ENCODE data around the gene C5. TPM values are rescaled to one million over a fixed set of nuclear protein-coding genes. Genes with fewer than 3 reads are reported as not detected.

The C5 gene
- polyA plus RNA-seq, 4 donors: 4.1 to 25.4 (median 7.5) TPM

- WGBS, 3 donors: 85 to 91% (median 88%) methylated on average over 3 of the region's 3 CpGs
- no peak overlapping the region for H3K27ac ChIP-seq (ENCODE audit: low read depth in 1 of 3, low read length in 2 of 3)
- H3K9me3 ChIP-seq (ENCODE audit: control insufficient read depth in 2 of 2, insufficient read depth in 1 of 2, low read depth in 1 of 2, low read length in 1 of 2): no peaks in the 10 kb centered on the region
- peaks cover 0 to 5% (median 0%) of the 10 kb centered on the region in 3 donors for H3K36me3 ChIP-seq (ENCODE audit: control insufficient read depth in 3 of 3, insufficient read depth in 2 of 3, low read depth in 1 of 3, low read length in 3 of 3)
- no peaks in the 10 kb centered on the region for H3K27me3 ChIP-seq (ENCODE audit: control insufficient read depth in 3 of 3, insufficient read depth in 3 of 3, low read length in 3 of 3)
- DNase-seq: no peak
- FAIRE-seq: no peak
- no peak overlapping the region for H3K4me3 ChIP-seq (ENCODE audit: low read depth in 1 of 3, low read length in 3 of 3)
- no peaks in the 10 kb centered on the region for H3K4me1 ChIP-seq (ENCODE audit: control insufficient read depth in 3 of 3, insufficient read depth in 2 of 3, low read depth in 1 of 3, low read length in 2 of 3)
These were observed 66.7 kb downstream of the C5 start for GRCh38 chr9:120983259-120983837.

GRCh38 chr9:120982836-120983235 is 67.2 kb downstream of the C5 start:
- H3K27ac ChIP-seq (ENCODE audit: low read depth in 1 of 3, low read length in 2 of 3): no peak overlapping the region
- no peaks in the 10 kb centered on the region for H3K9me3 ChIP-seq (ENCODE audit: control insufficient read depth in 2 of 2, insufficient read depth in 1 of 2, low read depth in 1 of 2, low read length in 1 of 2)
- no peaks in the 10 kb centered on the region for H3K4me1 ChIP-seq (ENCODE audit: control insufficient read depth in 3 of 3, insufficient read depth in 2 of 3, low read depth in 1 of 3, low read length in 2 of 3)
- H3K36me3 ChIP-seq (ENCODE audit: control insufficient read depth in 3 of 3, insufficient read depth in 2 of 3, low read depth in 1 of 3, low read length in 3 of 3): peaks cover 0 to 5% (median 0%) of the 10 kb centered on the region in 3 donors
- no peaks in the 10 kb centered on the region for H3K27me3 ChIP-seq (ENCODE audit: control insufficient read depth in 3 of 3, insufficient read depth in 3 of 3, low read length in 3 of 3)
- FAIRE-seq (no peak), DNase-seq (no peak)
- 57 to 67% (median 58%) methylated on average over 3 of the region's 3 CpGs for WGBS, 3 donors
- H3K4me3 ChIP-seq (ENCODE audit: low read depth in 1 of 3, low read length in 3 of 3): no peak overlapping the region

GRCh38 chr9:120980951-120981350 is 69.1 kb downstream of the C5 start:
- H3K36me3 ChIP-seq (ENCODE audit: control insufficient read depth in 3 of 3, insufficient read depth in 2 of 3, low read depth in 1 of 3, low read length in 3 of 3): peaks cover 0 to 8% (median 0%) of the 10 kb centered on the region in 3 donors
- no peaks in the 10 kb centered on the region for H3K4me1 ChIP-seq (ENCODE audit: control insufficient read depth in 3 of 3, insufficient read depth in 2 of 3, low read depth in 1 of 3, low read length in 2 of 3)
- H3K27ac ChIP-seq (ENCODE audit: low read depth in 1 of 3, low read length in 2 of 3): no peak overlapping the region
- FAIRE-seq: no peak
- H3K27me3 ChIP-seq (ENCODE audit: control insufficient read depth in 3 of 3, insufficient read depth in 3 of 3, low read length in 3 of 3): no peaks in the 10 kb centered on the region
- H3K4me3 ChIP-seq (ENCODE audit: low read depth in 1 of 3, low read length in 3 of 3): no peak overlapping the region
- 93 to 94% (median 94%) methylated on average over 3 of the region's 3 CpGs for WGBS, 3 donors
- DNase-seq: no peak
- no peaks in the 10 kb centered on the region for H3K9me3 ChIP-seq (ENCODE audit: control insufficient read depth in 2 of 2, insufficient read depth in 1 of 2, low read depth in 1 of 2, low read length in 1 of 2)

GRCh38 chr9:120979797-120980196 is 70.3 kb downstream of the C5 start:
- peaks cover 0 to 8% (median 0%) of the 10 kb centered on the region in 3 donors for H3K36me3 ChIP-seq (ENCODE audit: control insufficient read depth in 3 of 3, insufficient read depth in 2 of 3, low read depth in 1 of 3, low read length in 3 of 3)
- no peaks in the 10 kb centered on the region for H3K4me1 ChIP-seq (ENCODE audit: control insufficient read depth in 3 of 3, insufficient read depth in 2 of 3, low read depth in 1 of 3, low read length in 2 of 3)
- H3K4me3 ChIP-seq (ENCODE audit: low read depth in 1 of 3, low read length in 3 of 3): no peak overlapping the region
- no peaks in the 10 kb centered on the region for H3K27me3 ChIP-seq (ENCODE audit: control insufficient read depth in 3 of 3, insufficient read depth in 3 of 3, low read length in 3 of 3)
- no peak overlapping the region for H3K27ac ChIP-seq (ENCODE audit: low read depth in 1 of 3, low read length in 2 of 3)
- H3K9me3 ChIP-seq (ENCODE audit: control insufficient read depth in 2 of 2, insufficient read depth in 1 of 2, low read depth in 1 of 2, low read length in 1 of 2): no peaks in the 10 kb centered on the region
- no peak for DNase-seq
- FAIRE-seq: no peak
- 91 to 93% (median 93%) methylated on average over 8 of the region's 8 CpGs for WGBS, 3 donors

- no peak for FAIRE-seq
- no peak overlapping the region for H3K27ac ChIP-seq (ENCODE audit: low read depth in 1 of 3, low read length in 2 of 3)
- H3K36me3 ChIP-seq (ENCODE audit: control insufficient read depth in 3 of 3, insufficient read depth in 2 of 3, low read depth in 1 of 3, low read length in 3 of 3): peaks cover 0 to 8% (median 0%) of the 10 kb centered on the region in 3 donors
- DNase-seq: no peak
- H3K4me1 ChIP-seq (ENCODE audit: control insufficient read depth in 3 of 3, insufficient read depth in 2 of 3, low read depth in 1 of 3, low read length in 2 of 3): no peaks in the 10 kb centered on the region
- WGBS, 3 donors: 77 to 92% (median 90%) methylated on average over 3 of the region's 3 CpGs
- no peak overlapping the region for H3K4me3 ChIP-seq (ENCODE audit: low read depth in 1 of 3, low read length in 3 of 3)
- H3K9me3 ChIP-seq (ENCODE audit: control insufficient read depth in 2 of 2, insufficient read depth in 1 of 2, low read depth in 1 of 2, low read length in 1 of 2): no peaks in the 10 kb centered on the region
- H3K27me3 ChIP-seq (ENCODE audit: control insufficient read depth in 3 of 3, insufficient read depth in 3 of 3, low read length in 3 of 3): no peaks in the 10 kb centered on the region
These were observed 71.1 kb downstream of the C5 start for GRCh38 chr9:120978987-120979386.

DNA sequence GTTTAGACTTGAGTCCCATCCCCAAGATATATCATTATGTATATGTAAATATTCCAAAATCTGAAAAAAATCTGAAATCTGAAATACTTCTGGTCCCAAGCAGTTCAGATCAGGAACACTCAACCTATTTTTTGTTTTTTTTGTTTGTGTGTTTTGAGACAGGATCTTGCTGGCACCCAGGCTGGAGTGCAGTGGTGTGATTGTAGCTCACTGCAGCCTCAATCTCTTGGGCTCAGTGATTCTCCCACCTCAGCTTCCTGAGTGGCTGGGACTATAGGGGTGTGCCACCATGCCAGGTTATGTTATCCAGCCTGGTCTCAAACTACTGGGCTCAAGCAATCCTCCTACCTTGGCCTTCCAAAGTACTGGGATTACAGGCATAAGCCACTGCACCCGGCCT is 72.8 kb downstream of the C5 start:
- 6 to 48% (median 38%) methylated on average over 1 of the region's 1 CpG for WGBS, 3 donors
- H3K27me3 ChIP-seq (ENCODE audit: control insufficient read depth in 3 of 3, insufficient read depth in 3 of 3, low read length in 3 of 3): no peaks in the 10 kb centered on the region
- peaks cover 0 to 8% (median 0%) of the 10 kb centered on the region in 3 donors for H3K36me3 ChIP-seq (ENCODE audit: control insufficient read depth in 3 of 3, insufficient read depth in 2 of 3, low read depth in 1 of 3, low read length in 3 of 3)
- H3K4me1 ChIP-seq (ENCODE audit: control insufficient read depth in 3 of 3, insufficient read depth in 2 of 3, low read depth in 1 of 3, low read length in 2 of 3): no peaks in the 10 kb centered on the region
- no peak for DNase-seq
- FAIRE-seq: no peak
- no peaks in the 10 kb centered on the region for H3K9me3 ChIP-seq (ENCODE audit: control insufficient read depth in 2 of 2, insufficient read depth in 1 of 2, low read depth in 1 of 2, low read length in 1 of 2)
- no peak overlapping the region for H3K27ac ChIP-seq (ENCODE audit: low read depth in 1 of 3, low read length in 2 of 3)
- no peak overlapping the region for H3K4me3 ChIP-seq (ENCODE audit: low read depth in 1 of 3, low read length in 3 of 3)

GRCh38 chr9:120974921-120975320 is 75.2 kb downstream of the C5 start:
- no peaks in the 10 kb centered on the region for H3K9me3 ChIP-seq (ENCODE audit: control insufficient read depth in 2 of 2, insufficient read depth in 1 of 2, low read depth in 1 of 2, low read length in 1 of 2)
- DNase-seq (peak in 1 of 2 donors; percentile 9), FAIRE-seq (no peak)
- H3K4me1 ChIP-seq (ENCODE audit: control insufficient read depth in 3 of 3, insufficient read depth in 2 of 3, low read depth in 1 of 3, low read length in 2 of 3): no peaks in the 10 kb centered on the region
- H3K27me3 ChIP-seq (ENCODE audit: control insufficient read depth in 3 of 3, insufficient read depth in 3 of 3, low read length in 3 of 3): no peaks in the 10 kb centered on the region
- H3K4me3 ChIP-seq (ENCODE audit: low read depth in 1 of 3, low read length in 3 of 3): no peak overlapping the region
- WGBS, 3 donors: 58 to 83% (median 68%) methylated on average over 1 of the region's 1 CpG
- no peak overlapping the region for H3K27ac ChIP-seq (ENCODE audit: low read depth in 1 of 3, low read length in 2 of 3)
- peaks cover 0 to 8% (median 2%) of the 10 kb centered on the region in 3 donors for H3K36me3 ChIP-seq (ENCODE audit: control insufficient read depth in 3 of 3, insufficient read depth in 2 of 3, low read depth in 1 of 3, low read length in 3 of 3)

DNA sequence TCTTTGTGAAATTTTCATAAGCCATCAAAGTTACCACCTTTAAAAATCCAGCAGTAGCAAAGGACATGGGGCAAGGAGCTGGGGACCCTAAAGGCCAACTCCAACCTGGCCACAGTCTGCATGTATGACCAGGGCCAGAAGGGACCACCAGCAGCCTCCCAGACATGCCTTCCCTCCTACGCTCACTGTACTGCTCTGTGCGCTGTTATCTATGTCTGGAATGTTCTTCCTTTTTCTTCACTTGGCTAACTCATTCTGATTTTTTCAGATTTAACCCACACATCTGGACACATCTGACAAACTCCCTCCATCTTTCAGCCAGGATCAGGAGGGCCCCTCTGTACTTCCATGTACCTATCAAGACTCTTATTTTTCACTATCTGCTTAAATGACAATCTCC is 75.9 kb downstream of the C5 start:
- FAIRE-seq: no peak
- Histone ChIP-seq H3K4me1 (ENCODE audit: control insufficient read depth in 3 of 3, insufficient read depth in 2 of 3, low read depth in 1 of 3, low read length in 2 of 3) (no peaks in the 10 kb centered on the region), H3K27ac (ENCODE audit: low read depth in 1 of 3, low read length in 2 of 3) (no peak overlapping the region), H3K36me3 (ENCODE audit: control insufficient read depth in 3 of 3, insufficient read depth in 2 of 3, low read depth in 1 of 3, low read length in 3 of 3) (peaks cover 0 to 5% (median 2%) of the 10 kb centered on the region in 3 donors), H3K27me3 (ENCODE audit: control insufficient read depth in 3 of 3, insufficient read depth in 3 of 3, low read length in 3 of 3) (no peaks in the 10 kb centered on the region), H3K4me3 (ENCODE audit: low read depth in 1 of 3, low read length in 3 of 3) (no peak overlapping the region), H3K9me3 (ENCODE audit: control insufficient read depth in 2 of 2, insufficient read depth in 1 of 2, low read depth in 1 of 2, low read length in 1 of 2) (no peaks in the 10 kb centered on the region)
- WGBS, 3 donors: 96 to 97% (median 97%) methylated on average over 2 of the region's 2 CpGs
- no peak for DNase-seq

DNA sequence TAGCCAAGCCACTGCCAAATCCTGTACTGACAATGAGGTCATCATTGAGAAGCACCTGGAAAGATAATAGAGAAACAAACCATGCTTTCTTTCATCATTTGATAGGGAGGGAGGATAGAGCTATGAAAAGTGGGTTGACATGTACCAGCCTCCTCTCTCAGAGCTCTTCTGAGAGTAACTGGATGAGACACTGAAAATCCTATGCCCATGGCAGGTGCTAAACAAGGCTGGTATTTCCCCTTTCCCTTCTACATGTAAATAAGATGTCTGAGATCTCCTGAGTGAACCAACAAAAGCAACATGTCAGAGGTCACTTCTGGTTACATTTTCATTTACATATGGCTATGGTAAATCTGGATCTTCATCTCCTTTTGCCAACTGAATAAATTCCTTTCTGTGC is 78.1 kb downstream of the C5 start:
- DNase-seq: no peak
- Histone ChIP-seq H3K4me3 (ENCODE audit: low read depth in 1 of 3, low read length in 3 of 3) (no peak overlapping the region), H3K27ac (ENCODE audit: low read depth in 1 of 3, low read length in 2 of 3) (no peak overlapping the region), H3K27me3 (ENCODE audit: control insufficient read depth in 3 of 3, insufficient read depth in 3 of 3, low read length in 3 of 3) (no peaks in the 10 kb centered on the region), H3K36me3 (ENCODE audit: control insufficient read depth in 3 of 3, insufficient read depth in 2 of 3, low read depth in 1 of 3, low read length in 3 of 3) (peaks cover 0 to 2% (median 0%) of the 10 kb centered on the region in 3 donors), H3K9me3 (ENCODE audit: control insufficient read depth in 2 of 2, insufficient read depth in 1 of 2, low read depth in 1 of 2, low read length in 1 of 2) (no peaks in the 10 kb centered on the region), H3K4me1 (ENCODE audit: control insufficient read depth in 3 of 3, insufficient read depth in 2 of 3, low read depth in 1 of 3, low read length in 2 of 3) (no peaks in the 10 kb centered on the region)
- no peak for FAIRE-seq
